ENCODE measurements around the gene MRFAP1L1.
"Not testable (repeated sequence)": the region's sequence is repeated elsewhere in the genome, so short reads cannot be mapped to it uniquely, and the experiment has no call there.

MRFAP1L1 gene

GRCh38 chr4:6725427-6725961 lies 15.8 kb upstream of the MRFAP1L1 start:
- not testable (repeated sequence) for ATAC-seq; H3K4me3 Mint-ChIP-seq; H3K36me3 Mint-ChIP-seq; DNase-seq (ENCODE audit: low spot score in 2 of 2); H3K27ac Mint-ChIP-seq; H3K9me3 Mint-ChIP-seq
- H3K4me1 Mint-ChIP-seq = peaks cover 14% of the 10 kb centered on the region

GRCh38 chr4:6724421-6725111 lies 14.9 kb upstream of the MRFAP1L1 start:
- H3K27ac Mint-ChIP-seq = peak overlapping the region; percentile 26
- no peaks in the 10 kb centered on the region for H3K36me3 Mint-ChIP-seq
- no peak for DNase-seq (ENCODE audit: low spot score in 2 of 2)
- H3K4me1 Mint-ChIP-seq = peaks cover 21% of the 10 kb centered on the region
- H3K4me3 Mint-ChIP-seq = no peak overlapping the region
- ATAC-seq = no peak
- no peaks in the 10 kb centered on the region for H3K9me3 Mint-ChIP-seq

- H3K36me3 Mint-ChIP-seq = peaks cover 6% of the 10 kb centered on the region
- ATAC-seq = no peak
- DNase-seq (ENCODE audit: low spot score in 2 of 2) = no peak
- no peaks in the 10 kb centered on the region for H3K9me3 Mint-ChIP-seq
- H3K4me3 Mint-ChIP-seq = no peak overlapping the region
- H3K4me1 Mint-ChIP-seq = peaks cover 28% of the 10 kb centered on the region
- H3K27ac Mint-ChIP-seq = no peak overlapping the region
These were observed 14.2 kb upstream of the MRFAP1L1 start for GRCh38 chr4:6723851-6724250.

- Mint-ChIP-seq H3K4me1 (peaks cover 25% of the 10 kb centered on the region), H3K9me3 (no peaks in the 10 kb centered on the region), H3K4me3 (no peak overlapping the region), H3K27ac (no peak overlapping the region), H3K36me3 (peaks cover 15% of the 10 kb centered on the region)
- DNase-seq (ENCODE audit: low spot score in 2 of 2) (no peak), ATAC-seq (no peak)
These were observed 13.2 kb upstream of the MRFAP1L1 start for GRCh38 chr4:6722891-6723290.

GRCh38 chr4:6721121-6721520 lies 11.5 kb upstream of the MRFAP1L1 start:
- no peaks in the 10 kb centered on the region for H3K9me3 Mint-ChIP-seq
- peaks cover 23% of the 10 kb centered on the region for H3K4me1 Mint-ChIP-seq
- peak overlapping the region; percentile 87 for H3K27ac Mint-ChIP-seq
- no peak for DNase-seq (ENCODE audit: low spot score in 2 of 2)
- H3K4me3 Mint-ChIP-seq = no peak overlapping the region
- peaks cover 33% of the 10 kb centered on the region for H3K36me3 Mint-ChIP-seq
- no peak for ATAC-seq

GRCh38 chr4:6720202-6720699 lies 10.6 kb upstream of the MRFAP1L1 start:
- ATAC-seq (peak; percentile 56), DNase-seq (ENCODE audit: low spot score in 2 of 2) (peak; percentile 88 to 92)
- H3K4me3 Mint-ChIP-seq = peak overlapping the region; percentile 47
- H3K27ac Mint-ChIP-seq = peak overlapping the region; percentile 87
- no peaks in the 10 kb centered on the region for H3K9me3 Mint-ChIP-seq
- H3K36me3 Mint-ChIP-seq = peaks cover 40% of the 10 kb centered on the region
- peaks cover 29% of the 10 kb centered on the region for H3K4me1 Mint-ChIP-seq

- DNase-seq (ENCODE audit: low spot score in 2 of 2) (no peak), ATAC-seq (no peak)
- Mint-ChIP-seq H3K36me3 (peaks cover 40% of the 10 kb centered on the region), H3K4me1 (peaks cover 29% of the 10 kb centered on the region), H3K9me3 (no peaks in the 10 kb centered on the region), H3K27ac (peak overlapping the region; percentile 87), H3K4me3 (peak overlapping the region; percentile 47)
These were observed 10.0 kb upstream of the MRFAP1L1 start for GRCh38 chr4:6719611-6720179.

- peaks cover 40% of the 10 kb centered on the region for H3K36me3 Mint-ChIP-seq
- DNase-seq (ENCODE audit: low spot score in 2 of 2) (no peak), ATAC-seq (no peak)
- H3K4me1 Mint-ChIP-seq = peaks cover 29% of the 10 kb centered on the region
- no peaks in the 10 kb centered on the region for H3K9me3 Mint-ChIP-seq
- no peak overlapping the region for H3K27ac Mint-ChIP-seq
- no peak overlapping the region for H3K4me3 Mint-ChIP-seq
These were observed 9.4 kb upstream of the MRFAP1L1 start for GRCh38 chr4:6718932-6719610.

GRCh38 chr4:6716958-6717655 lies 7.4 kb upstream of the MRFAP1L1 start:
- no peak for ATAC-seq
- peaks cover 29% of the 10 kb centered on the region for H3K4me1 Mint-ChIP-seq

GRCh38 chr4:6716018-6716911 lies 6.6 kb upstream of the MRFAP1L1 start, which contains the start of gene BLOC1S4:
BLOC1S4 (plus strand) TSS chr4:6716174; CDS start chr4:6716210, 36 bp downstream.
- Mint-ChIP-seq H3K4me1 (peaks cover 29% of the 10 kb centered on the region), H3K36me3 (peaks cover 40% of the 10 kb centered on the region), H3K9me3 (no peaks in the 10 kb centered on the region), H3K4me3 (peak within 1 kb of the TSS; percentile 89), H3K27ac (peak within 1 kb of the TSS; percentile 98)
- peak; percentile 82 to 94 for DNase-seq (ENCODE audit: low spot score in 2 of 2)
- ATAC-seq = peak; percentile 86

More at GRCh38 chr4:6716958-6717655, 7.4 kb upstream of the MRFAP1L1 start:
- DNase-seq (ENCODE audit: low spot score in 2 of 2) = no peak
- Mint-ChIP-seq H3K4me3 (peak overlapping the region; percentile 89), H3K36me3 (peaks cover 40% of the 10 kb centered on the region), H3K9me3 (no peaks in the 10 kb centered on the region), H3K27ac (peak overlapping the region; percentile 98)

GRCh38 chr4:6715704-6716017 lies 6.0 kb upstream of the MRFAP1L1 start:
- Mint-ChIP-seq H3K4me3 (peak overlapping the region; percentile 89), H3K36me3 (peaks cover 40% of the 10 kb centered on the region), H3K9me3 (no peaks in the 10 kb centered on the region), H3K27ac (peak overlapping the region; percentile 98), H3K4me1 (peaks cover 28% of the 10 kb centered on the region)
- no peak for ATAC-seq
- DNase-seq (ENCODE audit: low spot score in 2 of 2) = no peak

- Mint-ChIP-seq H3K27ac (no peak overlapping the region), H3K9me3 (no peaks in the 10 kb centered on the region), H3K4me3 (no peak overlapping the region), H3K36me3 (peaks cover 40% of the 10 kb centered on the region), H3K4me1 (peaks cover 27% of the 10 kb centered on the region)
- ATAC-seq = no peak
- DNase-seq (ENCODE audit: low spot score in 2 of 2) = no peak
These were observed 5.3 kb upstream of the MRFAP1L1 start for GRCh38 chr4:6714954-6715353.

- Mint-ChIP-seq H3K27ac (no peak overlapping the region), H3K4me3 (no peak overlapping the region), H3K4me1 (peaks cover 53% of the 10 kb centered on the region), H3K36me3 (peaks cover 42% of the 10 kb centered on the region), H3K9me3 (no peaks in the 10 kb centered on the region)
- no peak for ATAC-seq
- no peak for DNase-seq (ENCODE audit: low spot score in 2 of 2)
These were observed 1.3 kb upstream of the MRFAP1L1 start for GRCh38 chr4:6710996-6711395.

- DNase-seq (ENCODE audit: low spot score in 2 of 2) = no peak
- H3K27ac Mint-ChIP-seq = peak overlapping the region; percentile 99
- H3K36me3 Mint-ChIP-seq = peaks cover 37% of the 10 kb centered on the region
- ATAC-seq = no peak
- H3K4me1 Mint-ChIP-seq = peaks cover 54% of the 10 kb centered on the region
- H3K9me3 Mint-ChIP-seq = no peaks in the 10 kb centered on the region
- peak overlapping the region; percentile 100 for H3K4me3 Mint-ChIP-seq
These were observed 617 bp upstream of the MRFAP1L1 start for GRCh38 chr4:6710282-6710681.

Data from stimulated activated effector memory CD8-positive, alpha-beta T cell treated with anti-CD3 and anti-CD28 coated beads, Interleukin-12 subunit alpha, Interleukin-12 subunit beta, amount 100 ng/mL, for 72 hours (primary cell).